Tibial nerve (tissue), 4 donors: ENCODE measurements around the gene BRINP3. TPM values are rescaled to one million over a fixed set of nuclear protein-coding genes. Genes with fewer than 3 reads are reported as not detected.

Source experiments
- DNase-seq, 2 donors: peaks; one replicate each; pipeline ENCODE4 v3.0.0-alpha.2; 2019; ENCODE audit warnings: low spot score in 2 of 2
- H3K27ac ChIP-seq, 4 donors: fragments of 200-600 bp; sonication (generic) in 3 of 4; one replicate each; pipeline ENCODE4 v1.5.1; 2017 to 2019; ENCODE audit warnings: mild to moderate bottlenecking in 1 of 4
- H3K27me3 ChIP-seq, 2 donors: fragments of 200-600 bp; sonication (generic) in 1 of 2; one replicate each; pipeline versions ENCODE4 v1.5.1 to v1.6.0; 2017 to 2019
- H3K36me3 ChIP-seq, 3 donors: fragments of 200-600 bp; sonication (generic); one replicate each; pipeline ENCODE4 v1.5.1; 2018 to 2019
- H3K4me1 ChIP-seq, 4 donors: fragments of 200-600 bp; sonication (generic) in 3 of 4; one replicate each; pipeline ENCODE4 v1.5.1; 2017 to 2019
- H3K4me3 ChIP-seq, 4 donors: fragments of 200-600 bp; sonication (generic) in 3 of 4; one replicate each; pipeline ENCODE4 v1.5.1; 2017 to 2019; ENCODE audit warnings: mild to moderate bottlenecking in 1 of 4, moderate library complexity in 1 of 4
- H3K9me3 ChIP-seq, 4 donors: fragments of 200-600 bp; sonication (generic) in 3 of 4; one replicate each; pipeline ENCODE4 v1.5.1; 2017 to 2019
- CTCF ChIP-seq, 5 experiments: fragments of 200-600 bp in 3 of 5; fragments of 450-650 bp in 2 of 5; sonication (generic) in 3 of 5; IDR thresholded peaks; one replicate each; pipeline ENCODE4 v1.5.1; 2016 to 2019; ENCODE audit warnings: antibody characterized with exemption in 5 of 5, mild to moderate bottlenecking in 3 of 5, moderate library complexity in 2 of 5
- EP300 ChIP-seq, 2 donors: sonication (generic); formaldehyde crosslinking; IDR thresholded peaks; one replicate each; pipeline ENCODE4 v1.6.1; 2017; ENCODE audit warnings: antibody characterized with exemption in 2 of 2, mild to moderate bottlenecking in 1 of 2
- POLR2A ChIP-seq, 2 donors: fragments of 450-650 bp; IDR thresholded peaks; one replicate each; pipeline ENCODE4 v1.6.1; 2017; ENCODE audit warnings: antibody characterized with exemption in 2 of 2, mild to moderate bottlenecking in 2 of 2, moderate library complexity in 2 of 2
- WGBS, 2 donors: methylation state at CpG; one replicate each; pipeline ENCODE4 v1.1.5; 2018; 5-methylcytosine and 5-hydroxymethylcytosine counted together
- total RNA-seq, 4 donors: library from RNA; depleted of rRNA; stranded (reverse); fragments of >200 nt; gene quantifications; one replicate each; pipeline ENCODE4 v1.1.0, GENCODE V29; 2016

The BRINP3 gene
- total RNA-seq, 4 donors from 2014 or later = 0.20 to 0.21 TPM; not detected in 2

GRCh38 chr1:190474650-190475211 lies 2.9 kb downstream of the BRINP3 start:
- Histone ChIP-seq H3K36me3 (no peaks in the 10 kb centered on the region), H3K9me3 (no peaks in the 10 kb centered on the region), H3K27me3 (peaks cover 0 to 26% of the 10 kb centered on the region in 2 donors), H3K27ac (peak overlapping the region in 1 of 4 donors; percentile 52), H3K4me1 (peaks cover 0 to 37% (median 0%) of the 10 kb centered on the region in 4 donors), H3K4me3 (peak overlapping the region in 3 of 4 donors; percentile 17 to 37 (median 24))
- TF ChIP-seq POLR2A (IDR thresholded peaks at IDR 0.05) (no peak), CTCF (IDR thresholded peaks at IDR 0.05) (no peak)
- WGBS, 2 donors = 10 to 17% methylated on average over 13 of the region's 13 CpGs
- DNase-seq = no peak

GRCh38 chr1:190474010-190474409 lies 3.7 kb downstream of the BRINP3 start:
- WGBS, 2 donors = 80 to 87% methylated on average over 2 of the region's 2 CpGs
- H3K9me3 ChIP-seq = no peaks in the 10 kb centered on the region
- H3K4me1 ChIP-seq = peaks cover 0 to 31% (median 0%) of the 10 kb centered on the region in 4 donors
- no peak for DNase-seq
- peaks cover 0 to 26% of the 10 kb centered on the region in 2 donors for H3K27me3 ChIP-seq
- H3K36me3 ChIP-seq = no peaks in the 10 kb centered on the region
- TF ChIP-seq CTCF (IDR thresholded peaks at IDR 0.05) = no peak
- no peak for TF ChIP-seq POLR2A (IDR thresholded peaks at IDR 0.05)
- TF ChIP-seq EP300 (IDR thresholded peaks at IDR 0.05) = no peak
- H3K4me3 ChIP-seq = peak overlapping the region in 1 of 4 donors; percentile 24
- H3K27ac ChIP-seq = no peak overlapping the region

- no peak overlapping the region for H3K27ac ChIP-seq
- TF ChIP-seq EP300 (IDR thresholded peaks at IDR 0.05) (no peak), POLR2A (IDR thresholded peaks at IDR 0.05) (no peak), CTCF (IDR thresholded peaks at IDR 0.05) (no peak)
- WGBS, 2 donors = 82 to 87% methylated on average over 1 of the region's 1 CpG
These were observed 5.2 kb downstream of the BRINP3 start for GRCh38 chr1:190472494-190472893.

GRCh38 chr1:190472042-190472441 lies 5.6 kb downstream of the BRINP3 start:
- Histone ChIP-seq H3K27ac (no peak overlapping the region), H3K4me3 (no peak overlapping the region), H3K27me3 (peaks cover 0 to 18% of the 10 kb centered on the region in 2 donors), H3K36me3 (no peaks in the 10 kb centered on the region), H3K4me1 (peaks cover 0 to 16% (median 0%) of the 10 kb centered on the region in 4 donors), H3K9me3 (no peaks in the 10 kb centered on the region)
- 84 to 90% methylated on average over 2 of the region's 2 CpGs for WGBS, 2 donors
- no peak for DNase-seq
- TF ChIP-seq EP300 (IDR thresholded peaks at IDR 0.05) (no peak), POLR2A (IDR thresholded peaks at IDR 0.05) (no peak), CTCF (IDR thresholded peaks at IDR 0.05) (no peak)

More at GRCh38 chr1:190472494-190472893, 5.2 kb downstream of the BRINP3 start:
- DNase-seq = no peak
- H3K4me3 ChIP-seq = no peak overlapping the region
- peaks cover 0 to 18% (median 0%) of the 10 kb centered on the region in 4 donors for H3K4me1 ChIP-seq
- H3K9me3 ChIP-seq = no peaks in the 10 kb centered on the region
- H3K27me3 ChIP-seq = peaks cover 0 to 18% of the 10 kb centered on the region in 2 donors
- H3K36me3 ChIP-seq = no peaks in the 10 kb centered on the region

GRCh38 chr1:190464690-190465089 lies 13.0 kb downstream of the BRINP3 start:
- Histone ChIP-seq H3K4me3 (no peak overlapping the region), H3K27ac (no peak overlapping the region), H3K27me3 (no peaks in the 10 kb centered on the region), H3K36me3 (no peaks in the 10 kb centered on the region), H3K4me1 (no peaks in the 10 kb centered on the region), H3K9me3 (no peaks in the 10 kb centered on the region)
- no peak for DNase-seq
- WGBS, 2 donors = 54 to 61% methylated on average over 2 of the region's 2 CpGs
- TF ChIP-seq EP300 (IDR thresholded peaks at IDR 0.05) (no peak), POLR2A (IDR thresholded peaks at IDR 0.05) (no peak), CTCF (IDR thresholded peaks at IDR 0.05) (no peak)
